ENCODE data around the gene MIA. TPM values are rescaled to one million over a fixed set of nuclear protein-coding genes. Genes with fewer than 3 reads are reported as not detected.
A peak's percentile ranks its signal among the peaks of the same experiment; 100 is the strongest.
"Not testable (repeated sequence)": the region's sequence is repeated elsewhere in the genome, so short reads cannot be mapped to it uniquely, and the experiment has no call there.

The MIA gene
- polyA plus RNA-seq, 3 donors from 2014 or later = not detected

DNA sequence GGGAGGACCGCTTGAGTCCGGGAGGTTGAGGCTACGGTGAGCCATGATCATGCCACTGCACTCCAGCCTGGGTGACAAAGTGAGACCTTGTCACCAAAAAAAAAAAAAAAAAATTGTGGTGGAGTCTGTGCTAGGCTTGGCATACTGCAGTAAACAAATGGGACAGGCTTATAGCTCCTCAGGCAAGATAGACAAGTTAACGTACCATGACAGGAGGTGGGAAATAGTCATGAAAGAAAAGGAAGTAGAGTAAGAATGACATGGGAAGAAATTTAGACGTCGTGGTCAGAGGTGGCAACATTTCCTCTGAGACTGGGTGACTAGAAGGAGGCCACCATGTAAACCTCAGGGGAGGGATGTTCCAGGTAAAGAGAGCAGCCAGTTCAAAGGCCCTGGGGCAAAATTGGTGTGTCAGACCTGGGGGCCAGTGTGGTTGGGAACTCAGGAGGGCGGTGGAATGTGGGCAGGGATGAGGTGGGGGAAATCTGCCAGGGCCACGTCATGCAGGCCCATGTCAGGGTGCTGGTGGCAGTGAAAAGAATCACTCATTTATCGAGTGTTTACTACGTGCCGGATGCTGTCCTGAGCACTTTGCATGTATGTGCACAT is 18.7 kb upstream of the MIA start:
- H3K9me3 Mint-ChIP-seq = no peaks in the 10 kb centered on the region
- H3K4me1 Mint-ChIP-seq = peaks cover 43 to 53% of the 10 kb centered on the region in 2 donors
- H3K27ac Mint-ChIP-seq = peak overlapping the region; percentile 26 to 86 (median 58)
- DNase-seq = no peak
- H3K36me3 Mint-ChIP-seq = peaks cover 17 to 40% (median 21%) of the 10 kb centered on the region in 3 donors
- peaks cover 0 to 3% (median 2%) of the 10 kb centered on the region in 3 donors for H3K27me3 Mint-ChIP-seq (ENCODE audit: low read depth in 3 of 3)
- H3K4me3 Mint-ChIP-seq = peak overlapping the region in 4 of 5 donors; percentile 8 to 51 (median 25)

DNA sequence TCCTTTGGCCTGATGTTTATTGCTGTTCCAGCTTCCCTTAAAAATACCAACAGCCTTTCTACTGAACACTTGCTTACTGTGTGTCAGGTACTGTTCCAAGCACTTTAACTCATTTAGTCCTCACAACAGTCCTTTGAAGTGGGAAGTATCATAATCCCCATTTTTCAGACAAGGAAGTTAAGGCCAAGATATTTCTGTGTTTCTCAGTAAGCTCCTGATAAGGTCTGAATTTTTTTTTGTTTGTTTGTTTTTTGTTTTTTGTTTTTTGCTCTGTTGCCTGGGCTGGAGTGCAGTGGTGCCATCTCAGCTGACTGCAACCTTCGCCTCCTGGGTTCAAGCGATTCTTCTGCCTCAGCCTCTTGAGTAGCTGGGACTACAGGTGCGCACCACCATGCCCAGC is 16.8 kb upstream of the MIA start:
- Mint-ChIP-seq H3K27ac (peak overlapping the region in 1 of 6 donors; percentile 50), H3K27me3 (ENCODE audit: low read depth in 3 of 3) (peaks cover 0 to 2% (median 0%) of the 10 kb centered on the region in 3 donors), H3K9me3 (no peaks in the 10 kb centered on the region), H3K36me3 (peaks cover 26 to 55% (median 30%) of the 10 kb centered on the region in 3 donors), H3K4me1 (peaks cover 28 to 39% of the 10 kb centered on the region in 2 donors), H3K4me3 (no peak overlapping the region)
- no peak for DNase-seq

DNA sequence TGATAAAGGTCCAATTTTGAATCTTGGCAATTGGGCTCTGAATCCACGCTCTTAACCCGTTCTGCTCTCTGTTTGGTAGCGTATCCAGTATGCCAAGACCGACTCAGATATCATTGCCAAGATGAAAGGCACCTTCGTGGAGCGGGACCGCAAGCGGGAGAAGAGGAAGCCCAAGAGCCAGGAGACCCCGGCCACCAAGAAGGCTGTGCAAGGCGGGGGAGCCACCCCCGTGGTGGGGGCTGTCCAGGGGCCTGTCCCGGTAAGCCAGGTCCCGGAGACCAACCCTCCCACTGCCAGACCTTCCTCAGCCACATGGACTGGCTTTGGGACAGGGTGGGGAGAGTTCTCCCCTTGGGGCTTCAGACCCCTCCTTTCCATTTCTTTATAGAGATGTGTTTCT is 16.0 kb upstream of the MIA start:
- Mint-ChIP-seq H3K4me3 (no peak overlapping the region), H3K36me3 (peaks cover 33 to 63% (median 38%) of the 10 kb centered on the region in 3 donors), H3K9me3 (no peaks in the 10 kb centered on the region), H3K27me3 (ENCODE audit: low read depth in 3 of 3) (no peaks in the 10 kb centered on the region), H3K27ac (peak overlapping the region in 1 of 6 donors; percentile 9), H3K4me1 (peaks cover 24 to 43% of the 10 kb centered on the region in 2 donors)
- DNase-seq = no peak

DNA sequence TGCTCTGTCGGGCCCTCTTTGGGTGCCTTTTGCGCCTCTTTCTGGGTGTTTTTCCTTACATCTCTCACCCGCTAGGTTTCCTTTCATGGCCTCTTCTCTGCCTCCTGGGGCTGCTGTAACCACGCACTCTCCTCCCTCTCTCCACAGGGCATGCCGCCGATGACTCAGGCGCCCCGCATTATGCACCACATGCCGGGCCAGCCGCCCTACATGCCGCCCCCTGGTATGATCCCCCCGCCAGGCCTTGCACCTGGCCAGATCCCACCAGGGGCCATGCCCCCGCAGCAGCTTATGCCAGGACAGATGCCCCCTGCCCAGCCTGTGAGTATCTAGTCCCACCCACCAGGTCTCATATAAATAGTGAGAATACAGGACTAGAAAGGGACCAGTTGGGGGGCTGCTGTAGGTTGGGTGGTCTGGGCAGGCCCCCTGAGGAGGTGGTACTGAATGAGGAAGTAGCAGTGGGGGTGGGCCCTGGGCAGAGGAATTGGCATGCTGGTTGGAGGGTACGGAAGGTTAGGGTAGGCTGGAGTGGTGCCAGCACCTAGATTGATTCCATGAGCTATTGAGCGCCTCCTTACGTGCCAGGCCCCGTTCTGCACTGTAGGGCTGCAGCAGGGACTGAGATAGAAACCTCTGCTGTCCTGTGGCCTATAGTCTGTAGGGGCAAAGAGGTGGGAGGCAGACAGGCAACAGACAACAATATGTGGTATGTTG is 12.4 kb upstream of the MIA start:
- DNase-seq = no peak
- no peaks in the 10 kb centered on the region for H3K9me3 Mint-ChIP-seq
- H3K27me3 Mint-ChIP-seq (ENCODE audit: low read depth in 3 of 3) = no peaks in the 10 kb centered on the region
- H3K4me3 Mint-ChIP-seq = no peak overlapping the region
- peaks cover 38 to 62% (median 40%) of the 10 kb centered on the region in 3 donors for H3K36me3 Mint-ChIP-seq
- H3K27ac Mint-ChIP-seq = peak overlapping the region in 5 of 6 donors; percentile 29 to 71 (median 49)
- peaks cover 4 to 26% of the 10 kb centered on the region in 2 donors for H3K4me1 Mint-ChIP-seq

DNA sequence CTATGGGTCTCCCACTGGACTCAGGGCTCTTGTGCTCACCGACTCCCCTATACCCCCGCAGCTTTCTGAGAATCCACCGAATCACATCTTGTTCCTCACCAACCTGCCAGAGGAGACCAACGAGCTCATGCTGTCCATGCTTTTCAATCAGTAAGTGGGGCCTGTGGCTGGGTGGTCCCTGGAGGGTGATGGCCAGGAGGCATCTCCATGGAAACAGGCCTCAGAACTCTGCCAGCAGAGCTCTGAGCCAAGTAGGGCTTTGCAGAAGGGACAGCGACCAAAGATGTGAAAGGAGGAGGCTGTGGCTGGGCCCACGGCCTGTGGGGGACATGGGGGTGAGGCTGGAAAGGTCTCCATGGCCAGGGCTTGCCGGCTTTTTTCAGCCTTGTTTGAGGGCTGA is 11.8 kb upstream of the MIA start:
- Mint-ChIP-seq H3K9me3 (no peaks in the 10 kb centered on the region), H3K4me3 (no peak overlapping the region), H3K4me1 (peaks cover 4 to 21% of the 10 kb centered on the region in 2 donors), H3K27ac (peak overlapping the region in 1 of 6 donors; percentile 62), H3K36me3 (peaks cover 32 to 57% (median 37%) of the 10 kb centered on the region in 3 donors), H3K27me3 (ENCODE audit: low read depth in 3 of 3) (peaks cover 0 to under 1% (median 0%) of the 10 kb centered on the region in 3 donors)
- no peak for DNase-seq

DNA sequence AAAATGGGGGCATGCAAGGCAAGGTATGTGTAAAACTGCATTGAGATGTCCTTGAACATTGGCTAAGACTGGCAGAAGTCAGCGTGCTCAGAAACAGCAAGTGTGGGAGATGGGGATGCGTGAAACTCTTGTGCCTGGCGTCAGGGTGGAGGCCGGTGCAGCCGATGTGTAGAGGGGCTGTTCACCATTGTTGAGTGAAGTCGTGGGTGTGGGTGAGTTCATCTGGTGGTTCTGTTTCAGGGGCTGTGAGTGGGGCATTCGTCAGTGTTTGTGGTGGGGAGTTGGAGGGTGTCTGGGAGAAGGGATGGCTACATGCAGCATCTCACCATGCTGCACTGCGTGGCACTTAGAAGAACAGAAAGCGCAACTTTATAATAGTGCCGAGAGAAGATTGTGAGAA is 11.4 kb upstream of the MIA start:
- Mint-ChIP-seq H3K27ac (peak overlapping the region in 3 of 6 donors; percentile 1 to 22 (median 18)), H3K27me3 (ENCODE audit: low read depth in 3 of 3) (peaks cover 0 to 2% (median 0%) of the 10 kb centered on the region in 3 donors), H3K4me3 (no peak overlapping the region), H3K4me1 (peaks cover 6 to 20% of the 10 kb centered on the region in 2 donors), H3K36me3 (peaks cover 32 to 57% (median 36%) of the 10 kb centered on the region in 3 donors), H3K9me3 (no peaks in the 10 kb centered on the region)
- DNase-seq = no peak

DNA sequence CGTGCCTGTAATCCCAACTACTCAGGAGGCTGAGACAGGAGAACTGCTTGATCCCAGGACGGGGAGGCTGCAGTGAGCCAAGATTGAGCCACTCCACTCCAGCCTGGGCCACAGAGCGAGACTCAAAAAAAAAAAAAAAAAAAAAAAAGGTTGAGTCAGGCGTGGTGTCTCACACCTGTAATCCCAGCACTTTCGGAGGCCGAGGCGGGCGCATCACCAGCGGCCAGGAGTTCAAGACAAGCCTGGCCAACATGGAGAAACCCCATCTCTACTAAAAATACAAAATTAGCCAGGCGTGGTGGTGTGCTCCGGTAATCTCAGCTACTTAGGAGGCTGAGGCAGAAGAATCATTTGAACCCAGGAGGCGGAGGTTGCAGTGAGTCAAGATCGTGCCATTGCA is 8.9 kb upstream of the MIA start:
- H3K9me3 Mint-ChIP-seq; H3K27ac Mint-ChIP-seq; H3K27me3 Mint-ChIP-seq (ENCODE audit: low read depth in 3 of 3); H3K4me3 Mint-ChIP-seq; DNase-seq: not testable (repeated sequence)
- Mint-ChIP-seq H3K4me1 (peaks cover 13 to 28% of the 10 kb centered on the region in 2 donors), H3K36me3 (peaks cover 28 to 43% (median 31%) of the 10 kb centered on the region in 3 donors)

DNA sequence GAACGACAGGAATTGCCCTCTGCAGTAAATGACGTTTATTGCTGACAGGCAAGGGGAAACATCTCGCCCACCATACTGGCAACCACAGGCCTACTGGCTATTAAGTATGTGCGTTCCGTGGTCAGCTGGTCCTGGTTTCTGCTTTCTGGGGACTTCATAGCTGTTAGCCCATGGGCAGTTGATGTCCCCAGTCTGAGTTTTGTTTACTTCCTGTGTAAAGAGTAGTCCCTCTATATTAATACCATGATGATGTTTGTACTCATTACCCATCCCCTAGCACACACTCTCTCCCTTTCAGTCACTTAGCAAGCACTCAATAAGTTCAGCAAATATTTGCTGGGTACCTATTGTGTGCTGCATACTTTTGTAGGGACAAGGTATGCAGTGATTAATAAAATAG is 6.5 kb upstream of the MIA start:
- Mint-ChIP-seq H3K36me3 (peaks cover 11 to 24% (median 21%) of the 10 kb centered on the region in 3 donors), H3K27ac (peak overlapping the region in 3 of 6 donors; percentile 28 to 65 (median 37)), H3K4me1 (peaks cover 13 to 26% of the 10 kb centered on the region in 2 donors), H3K4me3 (no peak overlapping the region), H3K9me3 (no peaks in the 10 kb centered on the region), H3K27me3 (ENCODE audit: low read depth in 3 of 3) (peaks cover 0 to 8% (median 2%) of the 10 kb centered on the region in 3 donors)
- DNase-seq = no peak

DNA sequence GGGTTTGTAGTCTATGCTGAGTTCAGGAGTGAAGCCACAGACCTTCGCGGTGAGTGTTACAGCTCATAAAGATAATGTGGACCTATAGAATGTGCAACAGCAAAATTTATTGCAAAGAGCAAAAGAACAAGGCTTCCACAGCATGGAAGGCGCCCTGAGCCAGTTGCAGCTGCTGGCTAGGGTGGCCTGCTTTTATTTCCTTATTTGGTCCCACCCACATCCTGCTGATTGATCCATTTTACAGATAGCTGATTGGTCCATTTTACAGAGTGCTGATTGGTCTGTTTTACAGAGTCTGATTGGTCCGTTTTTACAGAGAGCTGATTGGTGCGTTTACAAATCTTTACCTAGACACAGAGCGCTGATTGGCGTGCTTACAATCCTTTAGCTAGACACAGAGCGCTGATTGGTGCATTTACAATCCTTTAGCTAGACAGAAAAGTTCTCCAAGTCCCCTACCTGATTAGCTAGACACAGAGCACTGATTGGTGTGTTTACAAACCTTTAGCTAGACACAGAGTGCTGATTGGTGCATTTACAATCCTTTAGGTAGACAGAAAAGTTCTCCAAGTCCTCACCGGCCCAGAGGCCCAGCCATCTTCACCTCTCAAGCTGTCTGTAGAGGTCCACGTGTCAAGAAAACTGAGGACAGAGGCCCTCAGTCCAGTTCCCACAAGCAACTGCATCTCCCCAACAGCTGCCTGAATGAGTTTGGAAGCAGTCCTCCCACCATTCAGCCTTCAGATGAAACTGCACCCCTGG is 4.0 kb upstream of the MIA start:
- Mint-ChIP-seq H3K4me1 (peaks cover 12 to 13% of the 10 kb centered on the region in 2 donors), H3K27ac (peak overlapping the region in 4 of 6 donors; percentile 36 to 62 (median 48))
- peak in 2 of 3 donors; percentile 19 to 38 for DNase-seq
- not testable (repeated sequence) for H3K4me3 Mint-ChIP-seq; H3K9me3 Mint-ChIP-seq; H3K27me3 Mint-ChIP-seq (ENCODE audit: low read depth in 3 of 3); H3K36me3 Mint-ChIP-seq

DNA sequence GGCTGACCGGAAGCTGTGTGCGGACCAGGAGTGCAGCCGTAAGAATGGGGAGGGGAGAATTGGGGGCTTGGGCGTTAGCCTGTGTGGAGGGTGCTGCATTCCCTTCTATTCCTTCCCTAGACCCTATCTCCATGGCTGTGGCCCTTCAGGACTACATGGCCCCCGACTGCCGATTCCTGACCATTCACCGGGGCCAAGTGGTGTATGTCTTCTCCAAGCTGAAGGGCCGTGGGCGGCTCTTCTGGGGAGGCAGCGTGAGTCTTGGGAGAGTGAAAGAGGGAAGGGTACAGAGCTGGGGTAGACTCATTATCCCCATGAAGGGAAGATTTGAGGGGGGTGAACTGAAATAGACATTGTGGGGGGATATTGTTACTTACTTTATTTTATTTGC is 306 bp downstream of the MIA start:
- peaks cover 0 to 9% (median 7%) of the 10 kb centered on the region in 3 donors for H3K36me3 Mint-ChIP-seq
- DNase-seq = no peak
- H3K27me3 Mint-ChIP-seq (ENCODE audit: low read depth in 3 of 3) = peaks cover 13 to 26% (median 15%) of the 10 kb centered on the region in 3 donors
- H3K4me3 Mint-ChIP-seq = peak overlapping the region in 1 of 5 donors; percentile 26
- peak overlapping the region in 2 of 6 donors; percentile 57 to 83 for H3K27ac Mint-ChIP-seq
- peaks cover 37 to 50% of the 10 kb centered on the region in 2 donors for H3K4me1 Mint-ChIP-seq
- no peaks in the 10 kb centered on the region for H3K9me3 Mint-ChIP-seq

DNA sequence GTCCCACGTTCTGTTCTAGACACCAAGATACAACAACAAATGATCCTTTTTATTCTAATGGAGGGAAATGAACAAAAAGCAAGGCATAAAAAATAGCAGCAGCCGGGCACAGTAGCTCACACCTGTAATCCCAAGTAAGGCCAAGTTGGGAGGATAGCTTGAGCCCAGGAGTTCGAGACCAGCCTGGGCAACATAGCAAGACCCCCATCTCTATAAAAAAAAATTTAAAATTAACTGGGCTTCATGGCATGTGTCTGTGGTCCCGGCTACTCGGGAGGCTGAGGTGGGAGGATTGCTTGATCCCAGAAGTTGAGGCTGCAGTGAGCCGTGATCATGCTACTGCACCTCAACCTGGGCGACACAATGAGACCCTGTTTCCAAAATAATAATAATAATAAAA is 1.0 kb downstream of the MIA start:
- H3K4me3 Mint-ChIP-seq = peak overlapping the region in 3 of 5 donors; percentile 90 to 98 (median 90)
- peak overlapping the region in 5 of 6 donors; percentile 81 to 99 (median 97) for H3K27ac Mint-ChIP-seq
- no peak for DNase-seq
- H3K36me3 Mint-ChIP-seq = peaks cover 0 to 5% (median 4%) of the 10 kb centered on the region in 3 donors
- peaks cover 33 to 46% of the 10 kb centered on the region in 2 donors for H3K4me1 Mint-ChIP-seq
- peaks cover 13 to 21% (median 15%) of the 10 kb centered on the region in 3 donors for H3K27me3 Mint-ChIP-seq (ENCODE audit: low read depth in 3 of 3)
- H3K9me3 Mint-ChIP-seq = no peaks in the 10 kb centered on the region

DNA sequence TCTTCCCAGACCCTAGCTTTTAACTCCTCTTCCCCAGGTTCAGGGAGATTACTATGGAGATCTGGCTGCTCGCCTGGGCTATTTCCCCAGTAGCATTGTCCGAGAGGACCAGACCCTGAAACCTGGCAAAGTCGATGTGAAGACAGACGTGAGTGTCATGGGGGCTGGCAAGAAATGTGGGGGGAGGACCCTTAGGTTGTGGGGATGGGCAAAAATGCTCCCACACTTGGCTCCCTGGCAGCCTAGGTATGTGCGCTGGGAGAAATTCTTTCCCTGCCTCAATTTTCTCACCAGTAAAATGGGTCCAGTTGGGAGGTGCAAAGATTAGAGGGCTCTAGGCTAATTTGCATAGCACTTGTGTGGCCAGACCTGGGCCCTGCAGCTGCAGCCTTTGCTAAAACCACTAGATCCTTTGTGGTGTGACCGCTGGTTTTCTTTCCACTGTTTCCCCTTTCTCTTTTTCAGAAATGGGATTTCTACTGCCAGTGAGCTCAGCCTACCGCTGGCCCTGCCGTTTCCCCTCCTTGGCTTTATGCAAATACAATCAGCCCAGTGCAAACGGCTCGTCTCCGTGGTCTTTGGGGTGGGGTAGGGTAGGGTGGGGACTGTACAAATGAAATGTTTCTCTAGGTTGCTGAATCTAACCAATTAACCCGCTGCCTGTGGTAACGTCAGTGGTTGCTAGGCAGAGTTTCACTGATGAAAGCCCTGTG is 1.8 kb downstream of the MIA start:
- Mint-ChIP-seq H3K27me3 (ENCODE audit: low read depth in 3 of 3) (peaks cover 15 to 19% (median 15%) of the 10 kb centered on the region in 3 donors), H3K4me1 (peaks cover 34 to 46% of the 10 kb centered on the region in 2 donors), H3K9me3 (no peaks in the 10 kb centered on the region), H3K36me3 (peaks cover 0 to 9% (median 7%) of the 10 kb centered on the region in 3 donors), H3K4me3 (peak overlapping the region; percentile 90 to 98 (median 92)), H3K27ac (peak overlapping the region; percentile 96 to 100 (median 97))
- DNase-seq = peak; percentile 89 to 91 (median 91)

DNA sequence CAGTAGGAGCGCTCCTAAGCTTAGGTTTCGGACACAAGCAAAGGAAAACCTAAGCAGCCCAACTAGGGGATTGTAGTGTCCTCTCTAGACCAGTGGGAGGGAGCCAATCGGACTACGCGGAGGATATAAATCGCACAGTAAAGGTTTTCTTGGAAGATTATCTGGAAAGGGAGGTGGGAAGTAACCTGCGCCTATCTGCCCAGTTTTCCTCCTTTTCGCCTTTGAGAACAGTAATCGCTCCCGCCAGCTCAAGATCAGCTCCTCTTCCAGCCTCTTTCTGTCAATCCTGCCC is 2.3 kb downstream of the MIA start:
- H3K9me3 Mint-ChIP-seq = no peaks in the 10 kb centered on the region
- peaks cover 36 to 46% of the 10 kb centered on the region in 2 donors for H3K4me1 Mint-ChIP-seq
- H3K27me3 Mint-ChIP-seq (ENCODE audit: low read depth in 3 of 3) = peaks cover 15 to 19% (median 17%) of the 10 kb centered on the region in 3 donors
- peaks cover 0 to 13% (median 9%) of the 10 kb centered on the region in 3 donors for H3K36me3 Mint-ChIP-seq
- H3K4me3 Mint-ChIP-seq = peak overlapping the region; percentile 90 to 98 (median 92)
- H3K27ac Mint-ChIP-seq = peak overlapping the region; percentile 96 to 100 (median 97)
- no peak for DNase-seq

All from immature natural killer cell (primary cell).